ENCODE data around the gene SLC22A1.

DNA sequence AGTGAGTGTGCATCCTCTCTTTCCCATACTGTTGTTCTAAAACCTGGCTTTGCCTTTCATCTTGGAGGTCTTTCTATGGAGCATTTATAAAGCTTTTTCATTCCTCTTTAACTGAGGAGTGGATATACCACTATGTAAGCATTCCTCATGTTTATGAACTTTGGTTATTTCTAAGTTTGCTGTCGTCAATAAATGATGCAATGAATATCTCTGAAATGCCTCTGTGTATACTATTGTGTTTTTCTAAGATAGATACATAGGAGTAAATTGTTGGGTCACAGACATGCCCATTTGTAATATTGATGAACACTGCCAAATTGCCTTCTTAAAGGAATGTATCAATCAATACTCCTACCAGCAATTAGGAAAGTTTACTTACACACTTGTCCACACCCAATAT is 83.1 kb downstream of the SLC22A1 start:
- no peak for TF ChIP-seq CTCF (IDR thresholded peaks at IDR 0.05; ENCODE audit: low read depth, low read length)
- TF ChIP-seq EZH2phosphoT487 (IDR thresholded peaks at IDR 0.05; ENCODE audit: low read depth), result no peak
